Kidney epithelial cell (primary cell): ENCODE data around the gene DTD2. TPM values are rescaled to one million over a fixed set of nuclear protein-coding genes. Genes with fewer than 3 reads are reported as not detected.
"Not testable (repeated sequence)": the region's sequence is repeated elsewhere in the genome, so short reads cannot be mapped to it uniquely, and the experiment has no call there.

Experiments used
- DNase-seq: peaks from one replicate; pipeline ENCODE4 v3.0.0-alpha.2; 2010; ENCODE audit warnings: low read depth
- H3K27me3 ChIP-seq: 2 replicates; pipeline ENCODE4 v1.6.0; 2011; ENCODE audit warnings: low read length; ENCODE audit not compliant: control insufficient read depth, insufficient read depth
- H3K36me3 ChIP-seq: 2 replicates; pipeline ENCODE4 v1.5.1; 2011; ENCODE audit warnings: low read length; ENCODE audit not compliant: control insufficient read depth, insufficient read depth
- H3K4me3 ChIP-seq: 2 replicates; pipeline ENCODE4 v1.5.1; 2011; ENCODE audit warnings: low read depth, mild to moderate bottlenecking, control low read depth, low read length
- CTCF ChIP-seq: IDR thresholded peaks from 2 replicates; pipeline ENCODE4 v1.5.1; 2011; ENCODE audit warnings: mild to moderate bottlenecking, moderate library complexity, low read length, control low read depth, inconsistent platforms; ENCODE audit not compliant: insufficient read depth, poor library complexity, severe bottlenecking
- total RNA-seq: library from RNA; depleted of rRNA; stranded (reverse); fragments of >200 nt; gene quantifications from 2 replicates; pipeline ENCODE4 v1.2.3, GENCODE V29; 2015

DTD2 gene
- total RNA-seq, 1 donor from 2014 or later: 30.0 TPM

- no peak overlapping the region for H3K4me3 ChIP-seq
- no peaks in the 10 kb centered on the region for H3K36me3 ChIP-seq
- no peak for TF ChIP-seq CTCF
- H3K27me3 ChIP-seq: no peaks in the 10 kb centered on the region
- no peak for DNase-seq
Observed at GRCh38 chr14:31476131-31476866, 19.0 kb upstream of the DTD2 start.

GRCh38 chr14:31466554-31466953 lies 9.2 kb upstream of the DTD2 start:
- no peak for TF ChIP-seq CTCF
- no peaks in the 10 kb centered on the region for H3K36me3 ChIP-seq
- no peak for DNase-seq

GRCh38 chr14:31465111-31465510 lies 7.8 kb upstream of the DTD2 start:
- Histone ChIP-seq H3K4me3 (no peak overlapping the region), H3K27me3 (no peaks in the 10 kb centered on the region), H3K36me3 (no peaks in the 10 kb centered on the region)
- no peak for DNase-seq
- no peak for TF ChIP-seq CTCF

More at GRCh38 chr14:31466554-31466953, 9.2 kb upstream of the DTD2 start:
- Histone ChIP-seq H3K27me3 (no peaks in the 10 kb centered on the region), H3K4me3 (no peak overlapping the region)

GRCh38 chr14:31462450-31462849 lies 5.1 kb upstream of the DTD2 start:
- H3K36me3 ChIP-seq, H3K4me3 ChIP-seq, DNase-seq, H3K27me3 ChIP-seq: not testable (repeated sequence)

GRCh38 chr14:31461545-31461944 lies 4.2 kb upstream of the DTD2 start:
- Histone ChIP-seq H3K4me3 (no peak overlapping the region), H3K27me3 (no peaks in the 10 kb centered on the region), H3K36me3 (no peaks in the 10 kb centered on the region)
- DNase-seq: no peak
- no peak for TF ChIP-seq CTCF

GRCh38 chr14:31457665-31458659 lies 656 bp upstream of the DTD2 start:
- Histone ChIP-seq H3K4me3 (peak overlapping the region; percentile 72), H3K36me3 (no peaks in the 10 kb centered on the region), H3K27me3 (no peaks in the 10 kb centered on the region)
- no peak for DNase-seq
- no peak for TF ChIP-seq CTCF
